GM21528 (cell line): ENCODE results near the gene GATA2.

Source experiments
- ATAC-seq: cut with Tn5 transposase; IDR thresholded peaks from one replicate; pipeline ENCODE4 v1.9.1; 2021; ENCODE audit warnings: mild to moderate bottlenecking, moderate library complexity; ENCODE audit not compliant: unreplicated experiment, low FRiP score

Gene GATA2

GRCh38 chr3:128488991-128489673, 3.9 kb downstream of the GATA2 start:
- ATAC-seq = no peak

DNA sequence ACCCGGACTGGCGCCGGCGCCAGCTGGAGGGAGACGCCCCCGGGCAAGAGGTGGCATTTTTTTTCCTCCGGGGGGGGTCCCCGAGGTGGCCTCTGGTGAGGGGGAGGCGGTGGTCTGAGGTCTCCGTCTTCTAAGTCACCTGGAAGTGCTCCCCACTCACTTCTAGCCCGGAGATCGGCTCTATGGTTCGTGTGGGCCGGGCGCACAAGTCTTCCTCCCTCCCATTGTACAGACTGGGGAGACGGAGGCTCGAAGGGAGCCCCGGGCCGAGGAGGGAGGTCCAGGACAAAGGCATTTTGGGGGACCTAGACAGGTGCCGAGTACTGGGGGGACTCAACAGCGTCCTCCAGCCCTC, 4.4 kb downstream of the GATA2 start:
- ATAC-seq = no peak

GRCh38 chr3:128487813-128488635, 5.0 kb downstream of the GATA2 start:
- no peak for ATAC-seq

DNA sequence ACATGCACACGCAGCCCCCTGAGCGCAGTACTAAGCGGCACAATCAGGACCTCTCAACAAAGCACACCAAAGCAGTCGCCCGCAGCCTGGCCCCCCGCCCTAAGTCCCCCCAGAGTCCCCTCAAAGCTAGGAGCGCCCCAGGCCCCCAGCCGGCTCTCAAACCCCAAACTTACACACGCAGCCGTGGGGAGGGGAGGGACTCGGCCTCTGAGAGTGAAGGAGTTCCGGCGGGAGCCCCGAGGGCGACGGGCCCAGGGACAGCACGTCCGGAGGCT, 5.5 kb downstream of the GATA2 start:
- ATAC-seq = no peak

- no peak for ATAC-seq
Observed at GRCh38 chr3:128486681-128487537, 6.1 kb downstream of the GATA2 start.

DNA sequence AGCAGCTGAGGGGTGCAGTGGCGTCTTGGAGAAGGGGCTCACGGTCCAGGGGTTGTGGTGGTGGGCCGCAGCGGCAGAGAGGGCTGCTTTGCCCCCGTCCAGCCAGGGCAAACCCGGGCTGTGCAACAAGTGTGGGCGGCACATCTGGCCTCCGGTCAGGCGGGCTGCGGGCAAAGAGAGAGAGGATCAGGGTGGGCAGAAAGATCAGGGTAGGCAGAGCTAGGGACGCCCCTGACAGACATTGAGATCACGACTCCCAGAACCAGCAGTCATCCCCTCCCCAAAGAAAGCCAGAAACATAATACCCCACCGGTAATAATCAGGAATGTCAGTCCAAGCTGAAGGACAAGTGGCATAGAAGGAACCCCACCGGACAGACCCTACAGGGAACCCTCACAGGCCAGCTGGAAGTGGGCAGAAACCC, 6.8 kb downstream of the GATA2 start:
- no peak for ATAC-seq

GRCh38 chr3:128485282-128486204, 7.5 kb downstream of the GATA2 start:
- no peak for ATAC-seq

DNA sequence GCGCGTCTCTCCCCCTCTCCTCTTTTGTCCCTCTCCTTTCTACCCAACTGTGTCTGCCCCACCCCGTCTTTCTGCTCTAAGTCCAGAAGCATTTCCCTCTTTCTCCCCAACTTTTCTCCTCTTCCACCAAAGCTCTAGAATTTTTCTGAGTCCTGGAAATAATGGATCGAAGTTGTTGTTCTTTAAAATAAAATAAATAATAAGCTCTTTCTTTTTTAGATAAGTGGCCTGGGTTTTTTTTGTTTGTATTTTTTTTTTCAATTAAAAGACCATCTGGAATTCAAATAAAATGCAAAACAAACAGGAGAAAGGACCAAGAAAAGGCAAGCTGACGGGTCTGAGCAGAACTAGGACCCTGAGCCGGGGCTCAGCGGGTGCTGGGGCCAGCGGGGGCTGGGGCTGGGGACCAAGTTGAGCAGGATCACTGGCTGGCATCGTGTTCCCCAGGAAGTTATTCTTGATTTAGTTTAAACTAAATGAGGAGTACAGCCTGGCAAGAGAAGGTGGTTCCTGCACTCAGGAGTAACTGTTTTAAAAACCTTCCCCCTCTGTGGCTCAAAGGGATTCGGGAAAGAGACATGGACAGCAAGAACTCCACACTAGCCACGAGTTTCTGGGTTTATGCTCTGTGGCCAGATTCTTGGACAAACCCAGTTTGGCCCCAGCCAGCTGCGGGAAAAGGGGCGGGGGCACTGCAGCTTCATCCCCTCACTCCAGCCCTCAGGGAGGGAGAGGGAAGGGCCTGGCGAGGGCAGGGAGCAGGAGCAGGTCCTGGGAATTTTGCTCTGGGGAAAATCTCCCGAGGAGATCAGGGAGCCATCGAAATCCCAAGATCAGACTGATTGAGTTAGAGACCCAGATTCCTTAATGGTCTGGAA, 8.4 kb downstream of the GATA2 start:
- no peak for ATAC-seq

GRCh38 chr3:128483657-128484403, 9.2 kb downstream of the GATA2 start:
- no peak for ATAC-seq

GRCh38 chr3:128482666-128483656, 10.0 kb downstream of the GATA2 start:
- ATAC-seq = no peak

- no peak for ATAC-seq
Observed at GRCh38 chr3:128482175-128482574, 10.8 kb downstream of the GATA2 start.

GRCh38 chr3:128481438-128481942, 11.5 kb downstream of the GATA2 start:
- no peak for ATAC-seq

DNA sequence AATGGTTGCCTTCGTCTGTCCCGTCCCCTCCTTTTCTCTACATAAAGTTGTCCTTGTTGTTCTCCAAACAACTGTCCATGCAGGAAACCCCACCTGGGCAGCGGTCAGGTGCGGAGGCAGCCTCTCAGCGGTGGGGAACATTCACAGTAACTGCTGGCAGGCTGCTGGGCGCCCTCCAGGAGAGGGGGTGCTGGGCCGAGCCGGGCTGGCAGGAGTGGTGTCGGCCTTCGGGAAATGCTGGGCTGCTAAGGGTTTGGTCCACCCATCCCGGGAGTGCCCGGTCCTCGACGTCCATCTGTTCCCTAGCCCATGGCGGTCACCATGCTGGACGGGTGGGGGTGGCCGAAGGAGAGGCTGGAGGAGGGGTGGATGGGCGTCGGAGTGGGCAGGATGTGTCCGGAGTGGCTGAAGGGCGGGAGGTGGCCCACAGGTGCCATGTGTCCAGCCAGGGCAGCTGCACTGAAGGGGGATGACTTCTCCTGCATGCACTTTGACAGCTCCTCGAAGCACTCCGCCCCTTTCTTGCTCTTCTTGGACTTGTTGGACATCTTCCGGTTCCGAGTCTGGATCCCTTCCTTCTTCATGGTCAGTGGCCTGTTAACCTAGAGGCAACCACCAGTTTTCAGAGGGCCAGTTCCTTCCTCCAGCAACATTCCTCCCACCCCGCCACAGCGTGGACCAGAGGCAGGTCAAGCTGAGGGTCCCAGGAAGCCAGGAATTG, 12.1 kb downstream of the GATA2 start:
- no peak for ATAC-seq

DNA sequence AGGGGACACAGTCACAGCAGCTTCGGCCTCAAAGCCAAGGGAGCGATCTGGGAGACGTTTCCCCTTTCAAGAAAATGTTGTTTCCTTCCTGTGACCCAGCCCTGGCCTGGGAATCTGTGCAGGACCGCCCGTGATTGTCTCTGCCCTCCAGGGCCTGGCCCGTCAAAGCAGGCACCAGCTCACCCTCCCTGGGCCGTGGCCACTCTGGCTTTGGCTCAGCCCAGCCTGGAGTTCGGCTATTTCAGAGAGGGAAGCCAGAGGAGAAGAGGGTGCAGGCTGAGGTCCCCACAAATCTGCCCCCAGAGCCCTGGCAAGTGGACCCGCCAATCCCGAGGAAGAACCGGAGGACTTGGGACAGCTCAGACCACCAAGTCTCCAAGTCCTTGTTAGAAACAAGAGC, 12.7 kb downstream of the GATA2 start:
- ATAC-seq = no peak

GRCh38 chr3:128479558-128480086, 13.4 kb downstream of the GATA2 start:
- no peak for ATAC-seq
